Endothelial cell of umbilical vein (primary cell): ENCODE measurements around the gene CLEC14A. TPM values are rescaled to one million over a fixed set of nuclear protein-coding genes. Genes with fewer than 3 reads are reported as not detected.

Experiments
- BruUV-seq: library from RNA; stranded (reverse); fragments of 400-500 nt; replicated peaks from 2 replicates; lab custom pipeline; 2021; lab: Mats Ljungman, UMichigan
- CTCF ChIA-PET: fragments of 300-600, 350-600 bp; sonication (Branson Sonifier 250); formaldehyde crosslinking; loops from one replicate; lab custom pipeline; 2021; ENCODE audit warnings: antibody characterized with exemption, inconsistent platforms; lab: Charles Lee
- POLR2A ChIA-PET: fragments of 300-600, 350-600 bp; sonication (Branson Sonifier 250); formaldehyde crosslinking; loops from one replicate; lab custom pipeline; 2021; ENCODE audit warnings: antibody characterized with exemption, inconsistent platforms; lab: Charles Lee
- DNase-seq: peaks from one replicate; pipeline ENCODE4 v3.0.0-alpha.2; 2011; ENCODE audit warnings: low read depth, low spot score
- FAIRE-seq: peaks from 2 replicates; lab custom pipeline; 2011; peaks lifted over from hg19 to GRCh38; lab: Jason Lieb, UNC
- H2AFZ ChIP-seq: 2 replicates; pipeline ENCODE4 v1.6.0; 2012; ENCODE audit warnings: low read depth, low read length, control low read depth, inconsistent platforms
- H3K27ac ChIP-seq: 2 replicates; pipeline ENCODE4 v1.5.1; 2011; ENCODE audit warnings: low read depth, mild to moderate bottlenecking, control low read depth, low read length, moderate library complexity; ENCODE audit not compliant: insufficient read depth
- H3K27me3 ChIP-seq, 2 experiments: 2 replicates each; pipeline versions ENCODE4 v1.6.0 to v1.6.1; 2011; ENCODE audit warnings: low read length in 2 of 2, mixed read lengths in 1 of 2; ENCODE audit not compliant: control insufficient read depth in 2 of 2, insufficient read depth in 2 of 2
- H3K36me3 ChIP-seq, 2 experiments: 2 replicates in 1 of 2; 3 replicates in 1 of 2; pipeline ENCODE4 v1.5.1; 2011; ENCODE audit warnings: low read length in 2 of 2, mild to moderate bottlenecking in 1 of 2, moderate library complexity in 1 of 2; ENCODE audit not compliant: control insufficient read depth in 2 of 2, insufficient read depth in 2 of 2; ENCODE audit errors: extremely low read depth in 1 of 2
- H3K4me1 ChIP-seq: 3 replicates; pipeline ENCODE4 v1.5.1; 2011; ENCODE audit warnings: mild to moderate bottlenecking, low read length; ENCODE audit not compliant: control insufficient read depth, insufficient read depth; ENCODE audit errors: extremely low read depth
- H3K4me2 ChIP-seq: 2 replicates; pipeline ENCODE4 v1.6.1; 2011; ENCODE audit warnings: low read length, control low read depth, mixed read lengths; ENCODE audit not compliant: insufficient read depth
- H3K4me3 ChIP-seq, 3 experiments: fragments of 200-600 bp in 1 of 3; sonication (generic), shearing (Covaris generic) in 1 of 3; replicated peaks in 1 of 3; 2 replicates each; pipeline ENCODE4 v1.5.1; 2011 to 2016; ENCODE audit warnings: control low read depth in 3 of 3, low read length in 3 of 3, mild to moderate bottlenecking in 2 of 3, inconsistent platforms in 1 of 3, low read depth in 1 of 3, moderate library complexity in 1 of 3; ENCODE audit not compliant: insufficient read depth in 1 of 3
- H3K79me2 ChIP-seq: 2 replicates; pipeline ENCODE4 v1.6.0; 2012; ENCODE audit warnings: low read length, inconsistent platforms; ENCODE audit not compliant: control insufficient read depth, insufficient read depth
- H3K9ac ChIP-seq: replicated peaks from 2 replicates; pipeline ENCODE3; 2011; ENCODE audit warnings: low read length, control low read depth; ENCODE audit not compliant: insufficient read depth; ENCODE audit errors: extremely low read depth
- H3K9me1 ChIP-seq: replicated peaks from 3 replicates; pipeline ENCODE4 v1.6.0; 2011; ENCODE audit warnings: mild to moderate bottlenecking, low read length; ENCODE audit not compliant: control insufficient read depth, insufficient read depth; ENCODE audit errors: extremely low read depth
- H3K9me3 ChIP-seq: replicated peaks from 2 replicates; pipeline ENCODE4 v1.5.1; 2012; ENCODE audit warnings: low read length, inconsistent platforms; ENCODE audit not compliant: control insufficient read depth, insufficient read depth
- H4K20me1 ChIP-seq: replicated peaks from 2 replicates; pipeline ENCODE3; 2011; ENCODE audit warnings: mild to moderate bottlenecking, low read length; ENCODE audit not compliant: control insufficient read depth, insufficient read depth; ENCODE audit errors: extremely low read depth
- CTCF ChIP-seq, 2 donors: IDR thresholded peaks; 1 replicate in 1 of 2; 2 replicates in 1 of 2; pipeline ENCODE4 v1.5.1; 2011; ENCODE audit warnings: low read length in 2 of 2, mild to moderate bottlenecking in 2 of 2, moderate library complexity in 2 of 2, control low read depth in 1 of 2, inconsistent platforms in 1 of 2, low read depth in 1 of 2; ENCODE audit not compliant: insufficient read depth in 1 of 2; ENCODE audit errors: extremely low read depth in 1 of 2
- EZH2 ChIP-seq: IDR thresholded peaks from 2 replicates; pipeline ENCODE4 v1.6.1; 2012; ENCODE audit warnings: borderline replicate concordance, low read depth, mild to moderate bottlenecking, moderate library complexity, low read length, inconsistent platforms; ENCODE audit not compliant: severe bottlenecking
- FOS ChIP-seq: IDR thresholded peaks from 2 replicates; pipeline ENCODE4 v1.6.1; 2011; ENCODE audit warnings: mild to moderate bottlenecking, low read length, moderate library complexity, borderline replicate concordance; ENCODE audit not compliant: insufficient read depth
- GATA2 ChIP-seq: IDR thresholded peaks from 2 replicates; pipeline ENCODE4 v1.7.0; 2011; ENCODE audit warnings: low read depth, mild to moderate bottlenecking, moderate library complexity, mixed read lengths, low read length; ENCODE audit not compliant: insufficient read length, insufficient read depth
- JUN ChIP-seq: IDR thresholded peaks from 2 replicates; pipeline ENCODE4 v1.6.1; 2011; ENCODE audit warnings: borderline replicate concordance, low read depth; ENCODE audit not compliant: insufficient read length, insufficient read depth
- MAX ChIP-seq: IDR thresholded peaks from 2 replicates; pipeline ENCODE4 v1.6.1; 2011; ENCODE audit not compliant: insufficient read depth, insufficient read length
- MYC ChIP-seq: IDR thresholded peaks from one replicate; pipeline ENCODE4 v1.6.1; 2011; ENCODE audit warnings: mild to moderate bottlenecking, low read depth, low read length
- POLR2A ChIP-seq: IDR thresholded peaks from 2 replicates; pipeline ENCODE4 v1.6.1; 2012; ENCODE audit warnings: low read depth, mild to moderate bottlenecking, control low read depth, low read length
- POLR2AphosphoS5 ChIP-seq: IDR thresholded peaks from 2 replicates; pipeline ENCODE4 v1.6.1; 2012; ENCODE audit warnings: low read depth, mild to moderate bottlenecking, control low read depth, low read length, moderate library complexity; ENCODE audit not compliant: insufficient read depth
- dilution Hi-C: fragments of 300-500 bp; cut with MboI; formaldehyde crosslinking; loops from one replicate; pipeline ENCODE4 v1.15.0; 2019; ENCODE audit warnings: low sequenced_read_pairs; ENCODE audit not compliant: extremely low pct_ligation_motif_present
- intact Hi-C: fragments of 100-400 bp; cut with micrococcal nuclease; formaldehyde crosslinking; loops from one replicate; pipeline ENCODE4 v1.10.0; 2022
- polyA plus RNA-seq, 4 experiments: library from polyadenylated mRNA; depleted of rRNA in 3 of 4; stranded (reverse) in 3 of 4; unstranded in 1 of 4; fragments of >200 nt; gene quantifications; 2 replicates each; pipeline versions ENCODE4 v1.2.1 to v1.2.3, GENCODE V29; 2011 to 2012; ENCODE audit warnings: missing spikeins in 1 of 4
- total RNA-seq: library from RNA; stranded (reverse); gene quantifications from 2 replicates; pipeline ENCODE4 v1.2.3, GENCODE V29; 2021

Gene CLEC14A
- total and polyA plus RNA-seq, 2 donors (not counting 3 experiments of a cell fraction or from before 2014, with no cell fraction given) = 396 to 562 TPM

GRCh38 chr14:38238332-38238731 is 17.6 kb downstream of the CLEC14A start:
- H3K4me1 ChIP-seq = no peaks in the 10 kb centered on the region
- no peaks in the 10 kb centered on the region for H4K20me1 ChIP-seq
- no peak for TF ChIP-seq MYC
- TF ChIP-seq GATA2 = no peak
- peak; percentile 26 for TF ChIP-seq FOS
- TF ChIP-seq EZH2 = no peak
- H3K9me3 ChIP-seq = no peaks in the 10 kb centered on the region
- ChIA-PET POLR2A (no interaction called here), CTCF (interaction anchor here (0.9 to 1.2 kb wide), 2 partner anchors 361 to 629 kb away, joined by 3 to 5 read pairs; no protein-coding TSS in a partner anchor)
- no peak overlapping the region for H3K27ac ChIP-seq
- no peaks in the 10 kb centered on the region for H3K9me1 ChIP-seq
- H3K9ac ChIP-seq = no peak overlapping the region
- H3K79me2 ChIP-seq = no peaks in the 10 kb centered on the region
- H3K27me3 ChIP-seq = no peaks in the 10 kb centered on the region
- intact Hi-C loops = no loop called here
- BruUV-seq = no TSS peak
- H3K36me3 ChIP-seq = no peaks in the 10 kb centered on the region
- H3K4me3 ChIP-seq = no peak overlapping the region
- dilution Hi-C loops = no loop called here
- H3K4me2 ChIP-seq = no peak overlapping the region
- FAIRE-seq (peak; percentile 12), DNase-seq (peak; percentile 2)
- H2AFZ ChIP-seq = no peak overlapping the region

GRCh38 chr14:38233218-38233617 is 22.7 kb downstream of the CLEC14A start:
- no peaks in the 10 kb centered on the region for H3K4me1 ChIP-seq
- H3K4me2 ChIP-seq = no peak overlapping the region
- no peaks in the 10 kb centered on the region for H3K9me3 ChIP-seq
- no peaks in the 10 kb centered on the region for H3K9me1 ChIP-seq
- H3K27me3 ChIP-seq = no peaks in the 10 kb centered on the region
- no peaks in the 10 kb centered on the region for H3K79me2 ChIP-seq
- no peaks in the 10 kb centered on the region for H4K20me1 ChIP-seq
- H3K4me3 ChIP-seq = no peak overlapping the region
- DNase-seq = no peak
- H3K9ac ChIP-seq = no peak overlapping the region
- no TSS peak for BruUV-seq
- ChIA-PET CTCF (interaction anchor here (2.4 kb wide), 1 partner anchor 11 kb away, joined by 5 read pairs; no protein-coding TSS in a partner anchor), POLR2A (no interaction called here)
- intact Hi-C loops = no loop called here
- no peak overlapping the region for H2AFZ ChIP-seq
- dilution Hi-C loops = no loop called here
- FAIRE-seq = no peak
- no peak overlapping the region for H3K27ac ChIP-seq
- H3K36me3 ChIP-seq = no peaks in the 10 kb centered on the region
- TF ChIP-seq MAX = no peak
- no peak for TF ChIP-seq MYC
- no peak for TF ChIP-seq JUN
- TF ChIP-seq EZH2 = no peak
- no peak for TF ChIP-seq CTCF (IDR thresholded peaks at IDR 0.05; ENCODE audit: extremely low read depth in 1 of 2, insufficient read depth in 1 of 2, low read depth in 1 of 2, low read length in 2 of 2)
- no peak for TF ChIP-seq POLR2A
- TF ChIP-seq FOS = no peak
- no peak for TF ChIP-seq GATA2
- no peak for TF ChIP-seq POLR2AphosphoS5
